ENCODE results near the gene RAB11FIP4. TPM values are rescaled to one million over a fixed set of nuclear protein-coding genes. Genes with fewer than 3 reads are reported as not detected.

Gene RAB11FIP4
- polyA plus RNA-seq, 1 of the 3 experiments (the other 2 are of a cell fraction), result 9.4 TPM

DNA sequence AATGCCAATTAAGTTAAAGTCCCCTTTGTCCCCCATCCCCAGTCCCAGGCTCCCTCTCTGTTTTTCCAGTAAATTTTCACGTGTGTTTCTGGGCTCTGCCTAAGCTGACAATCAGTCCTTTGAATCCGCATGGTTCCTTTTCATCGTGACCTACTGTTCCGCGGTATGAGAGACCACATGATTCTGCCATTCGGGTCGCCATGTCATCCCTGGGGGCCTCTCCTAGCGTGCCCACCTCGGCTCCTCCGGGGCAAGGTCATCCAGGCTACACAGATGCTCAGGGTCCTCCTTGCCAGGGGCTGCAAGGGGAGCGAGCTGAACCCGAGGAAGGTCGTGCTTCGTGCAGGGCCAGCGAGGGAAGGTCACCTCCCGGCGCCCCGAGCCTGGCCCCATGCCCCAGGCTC, 157.6 kb downstream of the RAB11FIP4 start:
- Histone ChIP-seq H3F3A (replicated peaks; ENCODE audit: insufficient read depth) (peaks cover 23% of the 10 kb centered on the region), H3K36me3 (replicated peaks in 1 of 2; ENCODE audit: control insufficient read depth in 1 of 2, insufficient read depth in 2 of 2, low read length in 1 of 2) (no peaks in the 10 kb centered on the region), H3K27ac (ENCODE audit: low read depth in 2 of 2, low read length in 1 of 2) (peak overlapping the region; percentile 74 to 92; a peak in 3 of 4 replicates), H3K27me3 (ENCODE audit: insufficient read depth) (no peaks in the 10 kb centered on the region), H3K9me3 (no peaks in the 10 kb centered on the region), H2AFZ (ENCODE audit: low read depth) (peak overlapping the region; percentile 79), H3K9me2 (no peaks in the 10 kb centered on the region), H3K9ac (peak overlapping the region; percentile 92), H3K79me2 (ENCODE audit: insufficient read depth) (peaks cover 10% of the 10 kb centered on the region; the same call in 1 of the 2 replicates), H3K4me3 (ENCODE audit: low read depth in 2 of 2, low read length in 1 of 2) (peak overlapping the region; percentile 79 to 93), H3K4me2 (peak overlapping the region; percentile 98), H3K4me1 (ENCODE audit: control insufficient read depth in 1 of 2, insufficient read depth in 2 of 2, low read depth in 1 of 2, low read length in 1 of 2) (peaks cover 0 to 3% of the 10 kb centered on the region in 2 experiments; a peak in 1 of 4 replicates), H4K20me1 (ENCODE audit: insufficient read depth) (no peaks in the 10 kb centered on the region)
- ChIA-PET POLR2A (interaction anchor here (0.9 to 1.5 kb wide), 4 partner anchors 9 to 123 kb away, joined by 3 to 4 read pairs (median 3); no protein-coding TSS in a partner anchor), CTCF (interaction anchor here (1.0 to 3.5 kb wide), 6 partner anchors 9 to 293 kb away, joined by 3 to 28 read pairs (median 7); no protein-coding TSS in a partner anchor)
- 3% methylated on average over 10 of the region's 18 CpGs for WGBS (ENCODE audit: low lambda C conversion rate)
- peak; percentile 72 for DNase-seq
- TF ChIP-seq TCF12 (IDR thresholded peaks at IDR 0.05), result no peak
- no peak for TF ChIP-seq POLR2AphosphoS5 (IDR thresholded peaks at IDR 0.05; ENCODE audit: low read depth, low read length)
- no peak for TF ChIP-seq EP300 (IDR thresholded peaks at IDR 0.05; ENCODE audit: borderline replicate concordance in 1 of 2, low read depth in 1 of 2, low read length in 1 of 2)
- TF ChIP-seq, protein P1, sequence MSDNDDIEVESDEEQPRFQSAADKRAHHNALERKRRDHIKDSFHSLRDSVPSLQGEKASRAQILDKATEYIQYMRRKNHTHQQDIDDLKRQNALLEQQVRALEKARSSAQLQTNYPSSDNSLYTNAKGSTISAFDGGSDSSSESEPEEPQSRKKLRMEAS (IDR thresholded peaks at IDR 0.05; ENCODE audit: low read depth), result peak; percentile 42; the same call in 1 of the 2 replicates
- TF ChIP-seq, protein P2, sequence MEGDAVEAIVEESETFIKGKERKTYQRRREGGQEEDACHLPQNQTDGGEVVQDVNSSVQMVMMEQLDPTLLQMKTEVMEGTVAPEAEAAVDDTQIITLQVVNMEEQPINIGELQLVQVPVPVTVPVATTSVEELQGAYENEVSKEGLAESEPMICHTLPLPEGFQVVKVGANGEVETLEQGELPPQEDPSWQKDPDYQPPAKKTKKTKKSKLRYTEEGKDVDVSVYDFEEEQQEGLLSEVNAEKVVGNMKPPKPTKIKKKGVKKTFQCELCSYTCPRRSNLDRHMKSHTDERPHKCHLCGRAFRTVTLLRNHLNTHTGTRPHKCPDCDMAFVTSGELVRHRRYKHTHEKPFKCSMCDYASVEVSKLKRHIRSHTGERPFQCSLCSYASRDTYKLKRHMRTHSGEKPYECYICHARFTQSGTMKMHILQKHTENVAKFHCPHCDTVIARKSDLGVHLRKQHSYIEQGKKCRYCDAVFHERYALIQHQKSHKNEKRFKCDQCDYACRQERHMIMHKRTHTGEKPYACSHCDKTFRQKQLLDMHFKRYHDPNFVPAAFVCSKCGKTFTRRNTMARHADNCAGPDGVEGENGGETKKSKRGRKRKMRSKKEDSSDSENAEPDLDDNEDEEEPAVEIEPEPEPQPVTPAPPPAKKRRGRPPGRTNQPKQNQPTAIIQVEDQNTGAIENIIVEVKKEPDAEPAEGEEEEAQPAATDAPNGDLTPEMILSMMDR (IDR thresholded peaks at IDR 0.05), result no peak
- no peak for TF ChIP-seq RAD21 (IDR thresholded peaks at IDR 0.05; ENCODE audit: low read length)
- TF ChIP-seq RXRA (IDR thresholded peaks at IDR 0.05; ENCODE audit: borderline replicate concordance, low read depth), result no peak
- no peak for TF ChIP-seq FOSL2 (IDR thresholded peaks at IDR 0.05; ENCODE audit: borderline replicate concordance, low read depth)
- no peak for TF ChIP-seq NRF1 (IDR thresholded peaks at IDR 0.05; ENCODE audit: low read depth, low read length)
- no peak for TF ChIP-seq YY1 (IDR thresholded peaks at IDR 0.05; ENCODE audit: low read depth)
- no peak for TF ChIP-seq GABPA (IDR thresholded peaks at IDR 0.05; ENCODE audit: low read depth)
- no peak for TF ChIP-seq RCOR1 (IDR thresholded peaks at IDR 0.05; ENCODE audit: low read length)
- TF ChIP-seq, protein P3, sequence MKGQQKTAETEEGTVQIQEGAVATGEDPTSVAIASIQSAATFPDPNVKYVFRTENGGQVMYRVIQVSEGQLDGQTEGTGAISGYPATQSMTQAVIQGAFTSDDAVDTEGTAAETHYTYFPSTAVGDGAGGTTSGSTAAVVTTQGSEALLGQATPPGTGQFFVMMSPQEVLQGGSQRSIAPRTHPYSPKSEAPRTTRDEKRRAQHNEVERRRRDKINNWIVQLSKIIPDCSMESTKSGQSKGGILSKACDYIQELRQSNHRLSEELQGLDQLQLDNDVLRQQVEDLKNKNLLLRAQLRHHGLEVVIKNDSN (IDR thresholded peaks at IDR 0.05; ENCODE audit: borderline replicate concordance, low read depth), result peak; percentile 24; the same call in 1 of the 2 replicates
- no peak for TF ChIP-seq JUND (IDR thresholded peaks at IDR 0.05)
- TF ChIP-seq, protein P4, sequence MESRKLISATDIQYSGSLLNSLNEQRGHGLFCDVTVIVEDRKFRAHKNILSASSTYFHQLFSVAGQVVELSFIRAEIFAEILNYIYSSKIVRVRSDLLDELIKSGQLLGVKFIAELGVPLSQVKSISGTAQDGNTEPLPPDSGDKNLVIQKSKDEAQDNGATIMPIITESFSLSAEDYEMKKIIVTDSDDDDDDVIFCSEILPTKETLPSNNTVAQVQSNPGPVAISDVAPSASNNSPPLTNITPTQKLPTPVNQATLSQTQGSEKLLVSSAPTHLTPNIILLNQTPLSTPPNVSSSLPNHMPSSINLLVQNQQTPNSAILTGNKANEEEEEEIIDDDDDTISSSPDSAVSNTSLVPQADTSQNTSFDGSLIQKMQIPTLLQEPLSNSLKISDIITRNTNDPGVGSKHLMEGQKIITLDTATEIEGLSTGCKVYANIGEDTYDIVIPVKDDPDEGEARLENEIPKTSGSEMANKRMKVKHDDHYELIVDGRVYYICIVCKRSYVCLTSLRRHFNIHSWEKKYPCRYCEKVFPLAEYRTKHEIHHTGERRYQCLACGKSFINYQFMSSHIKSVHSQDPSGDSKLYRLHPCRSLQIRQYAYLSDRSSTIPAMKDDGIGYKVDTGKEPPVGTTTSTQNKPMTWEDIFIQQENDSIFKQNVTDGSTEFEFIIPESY (IDR thresholded peaks at IDR 0.05; ENCODE audit: borderline replicate concordance, low read depth), result no peak
- TF ChIP-seq EZH2phosphoT487 (IDR thresholded peaks at IDR 0.05; ENCODE audit: borderline replicate concordance, low read depth), result no peak
- TF ChIP-seq, protein P5, sequence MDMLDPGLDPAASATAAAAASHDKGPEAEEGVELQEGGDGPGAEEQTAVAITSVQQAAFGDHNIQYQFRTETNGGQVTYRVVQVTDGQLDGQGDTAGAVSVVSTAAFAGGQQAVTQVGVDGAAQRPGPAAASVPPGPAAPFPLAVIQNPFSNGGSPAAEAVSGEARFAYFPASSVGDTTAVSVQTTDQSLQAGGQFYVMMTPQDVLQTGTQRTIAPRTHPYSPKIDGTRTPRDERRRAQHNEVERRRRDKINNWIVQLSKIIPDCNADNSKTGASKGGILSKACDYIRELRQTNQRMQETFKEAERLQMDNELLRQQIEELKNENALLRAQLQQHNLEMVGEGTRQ (IDR thresholded peaks at IDR 0.05; ENCODE audit: borderline replicate concordance, low read depth, low read length), result no peak
- TF ChIP-seq MXI1 (IDR thresholded peaks at IDR 0.05; ENCODE audit: low read depth, low read length), result peak; percentile 90
- TF ChIP-seq GATA2 (CRISPR knock-in tag; IDR thresholded peaks at IDR 0.05), result no peak
- TF ChIP-seq, protein P6, sequence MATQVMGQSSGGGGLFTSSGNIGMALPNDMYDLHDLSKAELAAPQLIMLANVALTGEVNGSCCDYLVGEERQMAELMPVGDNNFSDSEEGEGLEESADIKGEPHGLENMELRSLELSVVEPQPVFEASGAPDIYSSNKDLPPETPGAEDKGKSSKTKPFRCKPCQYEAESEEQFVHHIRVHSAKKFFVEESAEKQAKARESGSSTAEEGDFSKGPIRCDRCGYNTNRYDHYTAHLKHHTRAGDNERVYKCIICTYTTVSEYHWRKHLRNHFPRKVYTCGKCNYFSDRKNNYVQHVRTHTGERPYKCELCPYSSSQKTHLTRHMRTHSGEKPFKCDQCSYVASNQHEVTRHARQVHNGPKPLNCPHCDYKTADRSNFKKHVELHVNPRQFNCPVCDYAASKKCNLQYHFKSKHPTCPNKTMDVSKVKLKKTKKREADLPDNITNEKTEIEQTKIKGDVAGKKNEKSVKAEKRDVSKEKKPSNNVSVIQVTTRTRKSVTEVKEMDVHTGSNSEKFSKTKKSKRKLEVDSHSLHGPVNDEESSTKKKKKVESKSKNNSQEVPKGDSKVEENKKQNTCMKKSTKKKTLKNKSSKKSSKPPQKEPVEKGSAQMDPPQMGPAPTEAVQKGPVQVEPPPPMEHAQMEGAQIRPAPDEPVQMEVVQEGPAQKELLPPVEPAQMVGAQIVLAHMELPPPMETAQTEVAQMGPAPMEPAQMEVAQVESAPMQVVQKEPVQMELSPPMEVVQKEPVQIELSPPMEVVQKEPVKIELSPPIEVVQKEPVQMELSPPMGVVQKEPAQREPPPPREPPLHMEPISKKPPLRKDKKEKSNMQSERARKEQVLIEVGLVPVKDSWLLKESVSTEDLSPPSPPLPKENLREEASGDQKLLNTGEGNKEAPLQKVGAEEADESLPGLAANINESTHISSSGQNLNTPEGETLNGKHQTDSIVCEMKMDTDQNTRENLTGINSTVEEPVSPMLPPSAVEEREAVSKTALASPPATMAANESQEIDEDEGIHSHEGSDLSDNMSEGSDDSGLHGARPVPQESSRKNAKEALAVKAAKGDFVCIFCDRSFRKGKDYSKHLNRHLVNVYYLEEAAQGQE (IDR thresholded peaks at IDR 0.05; ENCODE audit: low read depth, low read length), result no peak
- TF ChIP-seq ELF1 (IDR thresholded peaks at IDR 0.05), result no peak
- no peak for TF ChIP-seq SIN3A (IDR thresholded peaks at IDR 0.05; ENCODE audit: borderline replicate concordance, low read depth, low read length)
- TF ChIP-seq SMC3 (IDR thresholded peaks at IDR 0.05; ENCODE audit: low read depth, low read length), result no peak
- TF ChIP-seq, protein P7, sequence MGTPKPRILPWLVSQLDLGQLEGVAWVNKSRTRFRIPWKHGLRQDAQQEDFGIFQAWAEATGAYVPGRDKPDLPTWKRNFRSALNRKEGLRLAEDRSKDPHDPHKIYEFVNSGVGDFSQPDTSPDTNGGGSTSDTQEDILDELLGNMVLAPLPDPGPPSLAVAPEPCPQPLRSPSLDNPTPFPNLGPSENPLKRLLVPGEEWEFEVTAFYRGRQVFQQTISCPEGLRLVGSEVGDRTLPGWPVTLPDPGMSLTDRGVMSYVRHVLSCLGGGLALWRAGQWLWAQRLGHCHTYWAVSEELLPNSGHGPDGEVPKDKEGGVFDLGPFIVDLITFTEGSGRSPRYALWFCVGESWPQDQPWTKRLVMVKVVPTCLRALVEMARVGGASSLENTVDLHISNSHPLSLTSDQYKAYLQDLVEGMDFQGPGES (IDR thresholded peaks at IDR 0.05; ENCODE audit: low read depth, low read length), result no peak
